GM12801 (cell line): ENCODE data around the gene PLA2G4E.

Experiments
- CTCF ChIP-seq: IDR thresholded peaks from one replicate; pipeline ENCODE4 v1.5.1; 2011; ENCODE audit warnings: control low read depth; ENCODE audit not compliant: insufficient read length; ENCODE audit errors: extremely low read depth

PLA2G4E gene

GRCh38 chr15:41936649-41937567, 83.9 kb downstream of the PLA2G4E start:
- TF ChIP-seq CTCF: no peak

- TF ChIP-seq CTCF: no peak
Measured at GRCh38 chr15:41936155-41936554, 84.7 kb downstream of the PLA2G4E start.

- no peak for TF ChIP-seq CTCF
Measured at GRCh38 chr15:41935566-41936020, 85.2 kb downstream of the PLA2G4E start.

GRCh38 chr15:41934843-41935242, 86.0 kb downstream of the PLA2G4E start:
- TF ChIP-seq CTCF: no peak

- no peak for TF ChIP-seq CTCF
Measured at GRCh38 chr15:41933771-41934170, 87.1 kb downstream of the PLA2G4E start.

- no peak for TF ChIP-seq CTCF
Measured at GRCh38 chr15:41933326-41933725, 87.5 kb downstream of the PLA2G4E start.

GRCh38 chr15:41932511-41933289, 88.1 kb downstream of the PLA2G4E start:
- TF ChIP-seq CTCF: no peak
